ENCODE data around the gene ROM1. TPM values are rescaled to one million over a fixed set of nuclear protein-coding genes. Genes with fewer than 3 reads are reported as not detected.

The ROM1 gene
- total RNA-seq, 4 donors from 2014 or later: 5.3 to 5.6 TPM; not detected in 2

DNA sequence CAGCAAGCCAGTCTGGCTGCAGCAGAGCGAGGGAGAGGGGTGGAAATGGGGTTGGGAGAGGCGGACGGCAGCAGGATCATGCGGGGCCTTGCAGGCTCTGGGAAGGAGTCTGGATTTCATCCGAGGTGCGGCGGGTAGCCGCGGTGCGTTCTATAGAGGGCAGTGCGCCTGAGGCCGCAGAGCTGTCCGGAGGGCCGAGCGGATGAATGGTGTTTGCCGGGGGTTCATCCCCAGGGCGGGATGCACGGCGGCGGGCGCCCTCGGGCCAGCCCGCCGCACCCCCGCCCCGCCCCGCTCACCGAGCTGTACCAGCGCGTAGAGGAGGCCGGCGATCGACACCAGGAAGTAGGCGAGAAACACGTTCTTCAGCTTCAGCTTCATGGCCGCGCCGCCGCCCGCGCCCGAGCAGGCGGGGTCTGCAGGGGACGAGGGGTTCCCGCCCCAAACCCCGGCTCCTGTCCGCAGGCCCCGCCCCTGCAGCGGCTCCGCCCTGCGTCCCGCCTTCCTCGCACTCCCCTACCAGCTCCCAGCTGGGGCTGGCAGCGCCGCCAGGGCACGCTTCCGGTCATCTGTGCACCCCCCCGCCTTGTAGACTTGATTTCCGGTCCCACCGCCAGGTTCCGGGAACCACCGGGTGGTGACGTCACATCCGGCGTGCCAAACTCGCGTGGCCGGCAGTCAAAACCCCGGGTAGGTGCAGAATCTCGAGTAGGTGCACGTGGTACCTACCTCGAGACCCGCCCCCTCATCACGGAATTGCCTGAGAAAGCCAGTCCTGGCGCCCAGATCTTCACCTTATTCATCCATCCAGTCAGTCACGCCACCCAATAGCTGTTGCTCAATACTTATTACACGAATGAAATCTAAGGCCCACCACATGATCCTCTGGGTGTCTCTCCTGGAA lies 8.8 kb downstream of the ROM1 start, which contains the start of gene B3GAT3:
B3GAT3 (minus strand) TSS at position 420 of the 904 bp plus-strand sequence; CDS start at position 381, 39 bp downstream.
- peak; percentile 84 for TF ChIP-seq POLR2A (IDR thresholded peaks at IDR 0.05)
- TF ChIP-seq EP300 (IDR thresholded peaks at IDR 0.05; ENCODE audit: low read depth): peak; percentile 91
- TF ChIP-seq, protein P1, sequence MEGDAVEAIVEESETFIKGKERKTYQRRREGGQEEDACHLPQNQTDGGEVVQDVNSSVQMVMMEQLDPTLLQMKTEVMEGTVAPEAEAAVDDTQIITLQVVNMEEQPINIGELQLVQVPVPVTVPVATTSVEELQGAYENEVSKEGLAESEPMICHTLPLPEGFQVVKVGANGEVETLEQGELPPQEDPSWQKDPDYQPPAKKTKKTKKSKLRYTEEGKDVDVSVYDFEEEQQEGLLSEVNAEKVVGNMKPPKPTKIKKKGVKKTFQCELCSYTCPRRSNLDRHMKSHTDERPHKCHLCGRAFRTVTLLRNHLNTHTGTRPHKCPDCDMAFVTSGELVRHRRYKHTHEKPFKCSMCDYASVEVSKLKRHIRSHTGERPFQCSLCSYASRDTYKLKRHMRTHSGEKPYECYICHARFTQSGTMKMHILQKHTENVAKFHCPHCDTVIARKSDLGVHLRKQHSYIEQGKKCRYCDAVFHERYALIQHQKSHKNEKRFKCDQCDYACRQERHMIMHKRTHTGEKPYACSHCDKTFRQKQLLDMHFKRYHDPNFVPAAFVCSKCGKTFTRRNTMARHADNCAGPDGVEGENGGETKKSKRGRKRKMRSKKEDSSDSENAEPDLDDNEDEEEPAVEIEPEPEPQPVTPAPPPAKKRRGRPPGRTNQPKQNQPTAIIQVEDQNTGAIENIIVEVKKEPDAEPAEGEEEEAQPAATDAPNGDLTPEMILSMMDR (IDR thresholded peaks at IDR 0.05): peak in 1 of 5 experiments; percentile 50
- peak; percentile 88 to 95 (median 93) for TF ChIP-seq POLR2AphosphoS5 (IDR thresholded peaks at IDR 0.05)
- in situ Hi-C loops (cut with MboI; ENCODE audit: low pct_ligation_motif_present in 1 of 4, low pct_unique_long_range_greater_than_20kb in 1 of 4, low sequenced_read_pairs in 3 of 4): no loop called here

DNA sequence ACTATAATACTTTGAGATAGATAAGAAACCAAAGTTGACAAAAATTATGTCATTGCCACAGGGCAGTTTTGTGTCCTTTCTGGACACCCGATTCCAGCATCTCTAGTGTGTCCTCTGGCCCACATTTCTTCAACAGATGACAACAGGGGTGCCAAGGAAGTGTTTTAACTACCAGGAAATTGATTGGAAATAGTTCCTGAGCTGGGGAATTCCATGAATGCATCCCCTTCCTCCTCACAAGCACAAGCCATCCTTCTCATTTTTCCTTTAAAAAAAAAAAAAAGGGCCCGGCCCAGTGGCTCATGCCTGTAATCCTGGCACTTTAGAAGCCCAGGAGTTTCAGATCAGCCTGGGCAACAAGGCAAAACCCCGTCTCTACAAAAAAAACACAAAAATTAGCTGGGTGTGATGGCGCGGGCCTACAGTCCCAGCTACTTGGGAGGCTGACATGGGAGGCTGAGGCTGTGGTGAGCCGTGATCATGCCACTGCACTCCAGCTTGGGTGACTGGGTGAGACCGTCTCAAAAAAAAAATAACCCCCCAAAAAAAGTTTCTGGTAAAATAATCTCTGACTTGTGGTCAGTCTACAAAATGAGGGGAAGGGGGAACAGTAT lies 9.5 kb downstream of the ROM1 start:
- peaks cover 12 to 17% (median 14%) of the 10 kb centered on the region in 4 donors for H3K4me1 ChIP-seq
- no peak for DNase-seq
- peaks cover 0 to 19% (median 5%) of the 10 kb centered on the region in 4 donors for H3K36me3 ChIP-seq
- H3K27me3 ChIP-seq: no peaks in the 10 kb centered on the region
- H3K4me3 ChIP-seq: peak overlapping the region in 3 of 4 donors; percentile 52 to 82 (median 54)
- in situ Hi-C loops (cut with MboI; ENCODE audit: low pct_ligation_motif_present in 1 of 4, low pct_unique_long_range_greater_than_20kb in 1 of 4, low sequenced_read_pairs in 3 of 4) (no loop called here), intact Hi-C loops (cut with DNase I; ENCODE audit: low total_unique reads) (no loop called here)
- WGBS, 2 donors (ENCODE audit: low coverage in 1 of 2): 87 to 94% methylated on average over 7 of the region's 7 CpGs
- H3K27ac ChIP-seq: peak overlapping the region; percentile 88 to 96 (median 90)
- TF ChIP-seq POLR2AphosphoS5 (IDR thresholded peaks at IDR 0.05) (no peak), POLR2A (IDR thresholded peaks at IDR 0.05) (no peak), EP300 (IDR thresholded peaks at IDR 0.05; ENCODE audit: low read depth) (no peak)
- TF ChIP-seq, protein P1 (IDR thresholded peaks at IDR 0.05): no peak
- no peaks in the 10 kb centered on the region for H3K9me3 ChIP-seq

More for the DNA sequence above, 8.8 kb downstream of the ROM1 start, which contains the start of gene B3GAT3:
- intact Hi-C loops (cut with DNase I; ENCODE audit: low total_unique reads): no loop called here
- 0 to 1% methylated on average over 4 to 46 of the region's 77 CpGs for WGBS, 2 donors (ENCODE audit: low coverage in 1 of 2)
- H3K27me3 ChIP-seq: no peaks in the 10 kb centered on the region
- H3K4me1 ChIP-seq: peaks cover 12 to 17% (median 14%) of the 10 kb centered on the region in 4 donors
- H3K36me3 ChIP-seq: peaks cover 0 to 12% (median 5%) of the 10 kb centered on the region in 4 donors
- DNase-seq: peak; percentile 99
- H3K9me3 ChIP-seq: no peaks in the 10 kb centered on the region
- peak within 1 kb of the TSS; percentile 88 to 96 (median 90) for H3K27ac ChIP-seq
- peak within 1 kb of the TSS; percentile 52 to 82 (median 59) for H3K4me3 ChIP-seq

DNA sequence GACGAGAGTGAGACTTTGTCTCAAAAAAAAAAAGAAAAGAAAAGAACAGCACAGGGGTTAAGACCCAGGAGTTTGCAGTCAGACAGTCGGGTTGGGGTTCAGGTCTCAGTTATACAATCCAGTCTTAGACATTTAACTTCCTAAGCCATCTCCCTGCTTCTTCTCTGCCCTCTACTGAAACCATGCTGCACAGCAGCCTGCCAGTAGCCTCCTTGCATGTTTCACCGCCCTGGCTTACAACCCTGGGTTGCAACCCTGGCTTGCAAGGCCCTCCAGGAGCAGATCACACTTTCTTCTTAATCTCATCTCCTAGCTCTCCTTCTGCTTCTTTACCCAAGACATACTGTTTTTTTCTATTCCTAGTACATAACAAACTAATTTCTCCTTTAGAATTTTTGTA lies 14.7 kb downstream of the ROM1 start:
- no peak for DNase-seq
- WGBS, 2 donors (ENCODE audit: low coverage in 1 of 2): 81 to 87% methylated on average over 3 of the region's 3 CpGs
- H3K36me3 ChIP-seq: peaks cover 0 to 69% (median 32%) of the 10 kb centered on the region in 4 donors
- H3K4me3 ChIP-seq: no peak overlapping the region
- no peaks in the 10 kb centered on the region for H3K4me1 ChIP-seq
- no peak overlapping the region for H3K27ac ChIP-seq
- H3K27me3 ChIP-seq: no peaks in the 10 kb centered on the region
- intact Hi-C loops (cut with DNase I; ENCODE audit: low total_unique reads) (no loop called here), in situ Hi-C loops (cut with MboI; ENCODE audit: low pct_ligation_motif_present in 1 of 4, low pct_unique_long_range_greater_than_20kb in 1 of 4, low sequenced_read_pairs in 3 of 4) (no loop called here)
- TF ChIP-seq EP300 (IDR thresholded peaks at IDR 0.05; ENCODE audit: low read depth): no peak
- no peaks in the 10 kb centered on the region for H3K9me3 ChIP-seq

DNA sequence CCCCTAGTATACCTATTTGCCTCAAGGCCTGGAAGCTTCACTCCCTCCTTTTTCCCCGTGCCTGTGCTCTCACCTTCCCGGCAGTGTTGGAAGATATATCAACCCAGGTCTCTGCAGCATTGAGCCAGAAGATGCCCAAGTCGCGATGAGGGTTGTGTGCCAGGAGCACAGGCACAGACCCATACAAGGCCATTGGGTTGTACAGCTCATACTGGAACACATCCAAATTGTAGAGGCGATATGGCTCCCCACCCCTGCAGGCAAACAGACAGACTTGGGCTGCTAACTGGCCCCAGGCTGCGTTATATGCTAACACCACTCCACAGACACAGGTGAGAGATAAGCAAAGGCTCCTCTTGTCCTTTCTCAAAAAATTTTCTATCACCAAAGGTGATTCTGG lies 19.4 kb downstream of the ROM1 start:
- intact Hi-C loops (cut with DNase I; ENCODE audit: low total_unique reads) (loop anchor here (2.0 kb wide), 1 partner anchor 26 kb away; no protein-coding TSS in a partner anchor), in situ Hi-C loops (cut with MboI; ENCODE audit: low pct_ligation_motif_present in 1 of 4, low pct_unique_long_range_greater_than_20kb in 1 of 4, low sequenced_read_pairs in 3 of 4) (no loop called here)
- H3K36me3 ChIP-seq: peaks cover 0 to 94% (median 45%) of the 10 kb centered on the region in 4 donors

More for the DNA sequence above, 19.4 kb downstream of the ROM1 start:
- H3K4me1 ChIP-seq: no peaks in the 10 kb centered on the region
- H3K4me3 ChIP-seq: no peak overlapping the region
- no peaks in the 10 kb centered on the region for H3K9me3 ChIP-seq
- H3K27ac ChIP-seq: no peak overlapping the region
- TF ChIP-seq, protein P1 (IDR thresholded peaks at IDR 0.05): no peak
- WGBS, 2 donors (ENCODE audit: low coverage in 1 of 2): 67 to 86% methylated on average over 2 to 6 of the region's 6 CpGs
- DNase-seq: no peak
- H3K27me3 ChIP-seq: no peaks in the 10 kb centered on the region
